Activated CD4-positive, alpha-beta T cell treated with anti-CD3 and anti-CD28 coated beads, Interleukin-2, amount 10 ng/mL, durations not matched to agents 24 days and 14 days (primary cell): Measurements from ENCODE around the gene CACNA1C. TPM values are rescaled to one million over a fixed set of nuclear protein-coding genes. Genes with fewer than 3 reads are reported as not detected.
"Not testable (repeated sequence)": the region's sequence is repeated elsewhere in the genome, so short reads cannot be mapped to it uniquely, and the experiment has no call there.

ENCODE experiments used
- DNase-seq: peaks from one replicate; pipeline ENCODE4 v3.0.0; 2022
- H3K27ac Mint-ChIP-seq: one replicate; pipeline ENCODE4 v1.8.0; 2022; ENCODE audit warnings: mild to moderate bottlenecking, mixed read lengths
- H3K27me3 Mint-ChIP-seq: one replicate; pipeline ENCODE4 v1.8.0; 2022; ENCODE audit warnings: mixed read lengths
- H3K36me3 Mint-ChIP-seq: one replicate; pipeline ENCODE4 v1.8.0; 2022; ENCODE audit warnings: low read depth, mild to moderate bottlenecking, mixed read lengths
- H3K4me1 Mint-ChIP-seq: one replicate; pipeline ENCODE4 v1.8.0; 2021; ENCODE audit warnings: mixed read lengths
- H3K4me3 Mint-ChIP-seq: one replicate; pipeline ENCODE4 v1.8.0; 2022; ENCODE audit warnings: mild to moderate bottlenecking, moderate library complexity, mixed read lengths
- H3K9me3 Mint-ChIP-seq: one replicate; pipeline ENCODE4 v1.8.0; 2021; ENCODE audit warnings: mixed read lengths
- intact Hi-C: fragments of 100-400 bp; cut with micrococcal nuclease; formaldehyde crosslinking; loops from one replicate; pipeline ENCODE4 v1.15.1; 2023
- total RNA-seq: library from RNA; stranded (reverse); gene quantifications from 2 replicates; pipeline ENCODE4 v1.2.3, GENCODE V29; 2022

The CACNA1C gene
- total RNA-seq, 1 donor from 2014 or later = 0.07 TPM

DNA sequence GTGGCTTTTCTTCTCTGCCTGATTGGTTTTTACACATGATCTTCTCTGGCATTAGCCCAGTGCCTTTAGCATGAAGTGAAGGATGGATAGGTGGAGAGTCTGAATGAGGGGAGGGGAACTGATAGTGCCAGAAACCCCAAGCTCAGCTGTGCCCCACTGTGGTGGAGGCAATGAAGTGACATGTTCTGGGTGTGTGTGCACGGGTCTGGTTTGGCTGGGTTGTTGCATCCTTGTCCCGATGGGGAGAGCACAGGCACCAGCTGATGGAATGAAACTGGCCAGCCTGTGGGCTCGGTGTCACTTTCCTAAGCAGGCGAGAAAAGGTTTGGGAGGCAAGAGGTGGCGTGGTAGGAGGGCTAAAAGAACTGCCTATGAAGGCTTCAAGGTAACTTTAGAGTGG is 65.3 kb downstream of the CACNA1C start:
- H3K27me3 Mint-ChIP-seq = no peaks in the 10 kb centered on the region
- DNase-seq = no peak
- H3K27ac Mint-ChIP-seq = no peak overlapping the region
- no peaks in the 10 kb centered on the region for H3K4me1 Mint-ChIP-seq
- H3K4me3 Mint-ChIP-seq = no peak overlapping the region
- intact Hi-C loops = no loop called here
- H3K9me3 Mint-ChIP-seq = no peaks in the 10 kb centered on the region
- H3K36me3 Mint-ChIP-seq = no peaks in the 10 kb centered on the region

GRCh38 chr12:2118481-2119255 is 65.9 kb downstream of the CACNA1C start:
- H3K4me3 Mint-ChIP-seq = no peak overlapping the region
- H3K27ac Mint-ChIP-seq = no peak overlapping the region
- H3K4me1 Mint-ChIP-seq = no peaks in the 10 kb centered on the region
- no peaks in the 10 kb centered on the region for H3K9me3 Mint-ChIP-seq
- no peaks in the 10 kb centered on the region for H3K36me3 Mint-ChIP-seq
- intact Hi-C loops = no loop called here
- H3K27me3 Mint-ChIP-seq = no peaks in the 10 kb centered on the region
- DNase-seq = no peak

GRCh38 chr12:2119266-2119665 is 66.5 kb downstream of the CACNA1C start:
- H3K36me3 Mint-ChIP-seq = no peaks in the 10 kb centered on the region
- no peak for DNase-seq

GRCh38 chr12:2120982-2121758 is 68.4 kb downstream of the CACNA1C start:
- Mint-ChIP-seq H3K27me3 (no peaks in the 10 kb centered on the region), H3K27ac (no peak overlapping the region), H3K36me3 (no peaks in the 10 kb centered on the region), H3K4me3 (no peak overlapping the region), H3K4me1 (no peaks in the 10 kb centered on the region), H3K9me3 (no peaks in the 10 kb centered on the region)
- intact Hi-C loops = no loop called here
- DNase-seq = no peak

More at GRCh38 chr12:2119266-2119665, 66.5 kb downstream of the CACNA1C start:
- no peak overlapping the region for H3K27ac Mint-ChIP-seq
- intact Hi-C loops = no loop called here
- H3K9me3 Mint-ChIP-seq = no peaks in the 10 kb centered on the region
- no peaks in the 10 kb centered on the region for H3K27me3 Mint-ChIP-seq
- H3K4me1 Mint-ChIP-seq = no peaks in the 10 kb centered on the region
- no peak overlapping the region for H3K4me3 Mint-ChIP-seq

GRCh38 chr12:2124466-2125023 is 71.8 kb downstream of the CACNA1C start:
- H3K4me3 Mint-ChIP-seq = no peak overlapping the region
- no peak overlapping the region for H3K27ac Mint-ChIP-seq
- H3K9me3 Mint-ChIP-seq = no peaks in the 10 kb centered on the region
- H3K4me1 Mint-ChIP-seq = no peaks in the 10 kb centered on the region
- intact Hi-C loops = no loop called here
- H3K36me3 Mint-ChIP-seq = no peaks in the 10 kb centered on the region
- no peak for DNase-seq
- no peaks in the 10 kb centered on the region for H3K27me3 Mint-ChIP-seq

DNA sequence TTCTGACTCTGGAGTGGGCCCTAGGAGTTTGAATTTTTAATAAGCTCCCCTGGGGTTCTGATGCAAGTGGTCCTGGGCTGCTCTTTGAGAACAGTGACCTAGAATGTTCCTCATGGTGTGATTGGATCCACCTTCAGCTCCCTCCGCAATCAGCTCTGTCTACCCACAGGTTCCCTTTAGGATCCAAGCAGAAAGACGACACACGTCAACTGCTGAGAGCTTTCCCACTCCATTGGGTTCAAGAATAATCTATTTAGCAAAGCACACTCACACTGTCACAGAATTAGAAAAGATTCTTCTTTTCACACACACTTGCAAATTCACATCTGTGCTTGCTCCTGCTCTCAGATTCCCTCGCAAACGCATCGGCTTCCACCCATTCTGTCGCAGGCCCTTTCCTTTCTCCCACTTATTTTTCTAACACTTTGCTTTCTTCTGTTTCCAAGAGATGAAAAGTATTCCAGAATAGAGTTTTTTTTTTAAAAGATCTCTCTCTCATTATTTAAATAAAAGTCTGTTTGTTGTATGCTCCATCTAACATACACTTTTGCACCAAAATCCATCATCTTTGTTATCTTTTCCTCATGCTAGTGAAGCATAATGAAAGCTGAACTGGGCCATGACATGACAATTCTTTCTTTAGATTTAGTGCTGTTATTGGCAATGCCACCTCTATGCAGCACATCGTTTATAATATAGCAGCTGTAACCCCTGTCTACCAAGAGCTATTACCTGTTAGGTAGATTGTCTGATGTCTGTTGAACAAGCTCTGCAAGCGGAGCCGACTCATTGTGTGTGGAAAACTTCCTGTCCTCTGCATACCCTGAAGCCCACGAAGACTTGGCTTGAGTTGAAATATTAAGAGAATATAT is 73.1 kb downstream of the CACNA1C start:
- Mint-ChIP-seq H3K4me1 (no peaks in the 10 kb centered on the region), H3K36me3 (no peaks in the 10 kb centered on the region), H3K4me3 (no peak overlapping the region)

DNA sequence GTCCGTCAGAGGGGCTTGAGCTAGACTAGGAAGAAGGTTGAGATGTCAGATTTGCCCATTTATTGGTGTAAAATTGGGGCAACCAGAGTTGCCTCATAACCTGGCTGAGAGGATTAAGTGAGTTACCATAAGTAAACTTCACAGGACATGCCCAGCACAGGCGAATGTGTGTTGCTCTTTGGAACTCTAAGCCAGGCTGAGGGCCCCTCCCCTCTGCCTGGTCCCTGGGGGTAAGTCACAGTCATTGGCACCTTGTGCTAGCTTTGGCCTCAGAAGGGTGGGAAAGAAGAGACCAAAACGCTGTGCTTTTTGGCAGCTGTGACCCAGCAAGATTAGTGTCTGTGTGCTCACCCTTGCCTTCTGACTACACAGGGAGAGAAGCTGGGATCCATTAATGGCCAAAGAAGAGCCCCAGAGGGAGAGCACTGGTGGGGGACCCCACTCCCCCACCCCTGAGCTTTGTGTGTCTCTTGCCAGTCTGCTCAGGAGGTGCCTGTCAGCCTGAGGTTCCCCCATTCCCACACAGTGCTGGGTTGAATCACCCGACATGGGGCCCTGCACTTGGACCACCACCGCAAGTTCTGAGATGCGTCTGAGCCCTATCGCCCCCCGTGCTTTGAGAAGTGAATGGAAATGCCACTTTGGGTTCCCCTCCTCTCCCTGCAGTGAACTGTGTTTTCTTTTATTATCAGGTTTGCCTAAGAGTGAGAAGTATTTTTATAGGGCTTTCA is 74.1 kb downstream of the CACNA1C start:
- intact Hi-C loops = no loop called here
- H3K27me3 Mint-ChIP-seq = no peaks in the 10 kb centered on the region

More for the DNA sequence above, 73.1 kb downstream of the CACNA1C start:
- Mint-ChIP-seq H3K9me3 (no peaks in the 10 kb centered on the region), H3K27me3 (no peaks in the 10 kb centered on the region), H3K27ac (no peak overlapping the region)
- intact Hi-C loops = no loop called here
- DNase-seq = no peak

GRCh38 chr12:2129076-2129475 is 76.3 kb downstream of the CACNA1C start:
- Mint-ChIP-seq H3K36me3 (no peaks in the 10 kb centered on the region), H3K27me3 (no peaks in the 10 kb centered on the region)

More for the DNA sequence above, 74.1 kb downstream of the CACNA1C start:
- no peaks in the 10 kb centered on the region for H3K9me3 Mint-ChIP-seq
- no peak overlapping the region for H3K27ac Mint-ChIP-seq
- no peaks in the 10 kb centered on the region for H3K4me1 Mint-ChIP-seq
- DNase-seq = no peak
- H3K36me3 Mint-ChIP-seq = no peaks in the 10 kb centered on the region
- H3K4me3 Mint-ChIP-seq = no peak overlapping the region

GRCh38 chr12:2135661-2136418 is 83.1 kb downstream of the CACNA1C start:
- H3K27ac Mint-ChIP-seq = not testable (repeated sequence)

More at GRCh38 chr12:2129076-2129475, 76.3 kb downstream of the CACNA1C start:
- no peaks in the 10 kb centered on the region for H3K4me1 Mint-ChIP-seq
- H3K27ac Mint-ChIP-seq = no peak overlapping the region
- no peaks in the 10 kb centered on the region for H3K9me3 Mint-ChIP-seq
- H3K4me3 Mint-ChIP-seq = no peak overlapping the region
- intact Hi-C loops = no loop called here
- DNase-seq = no peak

GRCh38 chr12:2136901-2137300 is 84.1 kb downstream of the CACNA1C start:
- Mint-ChIP-seq H3K9me3 (no peaks in the 10 kb centered on the region), H3K27ac (no peak overlapping the region)
- intact Hi-C loops = no loop called here

More at GRCh38 chr12:2135661-2136418, 83.1 kb downstream of the CACNA1C start:
- DNase-seq, H3K4me3 Mint-ChIP-seq, intact Hi-C loops, H3K9me3 Mint-ChIP-seq, H3K4me1 Mint-ChIP-seq, H3K36me3 Mint-ChIP-seq, H3K27me3 Mint-ChIP-seq: not testable (repeated sequence)

GRCh38 chr12:2137711-2138110 is 84.9 kb downstream of the CACNA1C start:
- Mint-ChIP-seq H3K4me1 (no peaks in the 10 kb centered on the region), H3K27me3 (no peaks in the 10 kb centered on the region), H3K4me3 (no peak overlapping the region), H3K27ac (no peak overlapping the region), H3K9me3 (no peaks in the 10 kb centered on the region), H3K36me3 (no peaks in the 10 kb centered on the region)
- intact Hi-C loops = no loop called here
- DNase-seq = no peak

More at GRCh38 chr12:2136901-2137300, 84.1 kb downstream of the CACNA1C start:
- Mint-ChIP-seq H3K27me3 (no peaks in the 10 kb centered on the region), H3K36me3 (no peaks in the 10 kb centered on the region), H3K4me3 (no peak overlapping the region), H3K4me1 (no peaks in the 10 kb centered on the region)
- no peak for DNase-seq

GRCh38 chr12:2138294-2138693 is 85.5 kb downstream of the CACNA1C start:
- H3K9me3 Mint-ChIP-seq = no peaks in the 10 kb centered on the region

More at GRCh38 chr12:2138294-2138693, 85.5 kb downstream of the CACNA1C start:
- DNase-seq = no peak
- no peaks in the 10 kb centered on the region for H3K27me3 Mint-ChIP-seq
- no peak overlapping the region for H3K27ac Mint-ChIP-seq
- H3K36me3 Mint-ChIP-seq = no peaks in the 10 kb centered on the region
- intact Hi-C loops = no loop called here
- H3K4me3 Mint-ChIP-seq = no peak overlapping the region
- no peaks in the 10 kb centered on the region for H3K4me1 Mint-ChIP-seq
